H1 (cell line): ENCODE results near the gene ARHGEF28. TPM values are rescaled to one million over a fixed set of nuclear protein-coding genes. Genes with fewer than 3 reads are reported as not detected.

Experiments
- CTCF ChIA-PET: fragments of 300-600 bp; sonication (Branson Sonifier 250); formaldehyde crosslinking; loops from one replicate; lab custom pipeline; 2021; ENCODE audit not compliant: partially characterized antibody; lab: Charles Lee
- POLR2A ChIA-PET: fragments of 300-600 bp; sonication (Branson Sonifier 250); formaldehyde crosslinking; loops from one replicate; lab custom pipeline; 2021; ENCODE audit warnings: inconsistent platforms; ENCODE audit not compliant: partially characterized antibody; lab: Charles Lee
- DNase-seq, 2 experiments: peaks; one replicate each; pipeline versions ENCODE4 v3.0.0 to v3.0.0-alpha.2; 2010 to 2022; ENCODE audit warnings: low spot score in 2 of 2, low read depth in 1 of 2, mixed read lengths in 1 of 2
- FAIRE-seq: peaks from 2 replicates; lab custom pipeline; 2011; peaks lifted over from hg19 to GRCh38; lab: Jason Lieb, UNC
- H2AFZ ChIP-seq: 2 replicates; pipeline ENCODE4 v1.8.1; 2012; ENCODE audit warnings: low read length, inconsistent platforms
- H2AK5ac ChIP-seq: 2 replicates; pipeline ENCODE4 v1.6.1; 2013; ENCODE audit warnings: low read depth, low read length
- H2BK120ac ChIP-seq: replicated peaks from 2 replicates; pipeline ENCODE3; 2013; ENCODE audit warnings: low read depth, low read length, inconsistent platforms
- H2BK12ac ChIP-seq: 2 replicates; pipeline ENCODE4 v1.6.1; 2013; ENCODE audit warnings: low read depth, low read length
- H2BK15ac ChIP-seq: 2 replicates; pipeline ENCODE4 v1.6.1; 2013; ENCODE audit warnings: low read length
- H2BK20ac ChIP-seq: 2 replicates; pipeline ENCODE4 v1.6.1; 2013; ENCODE audit warnings: low read length
- H2BK5ac ChIP-seq: 2 replicates; pipeline ENCODE4 v1.6.1; 2013; ENCODE audit warnings: low read depth, low read length
- H3K14ac ChIP-seq: 2 replicates; pipeline ENCODE4 v1.6.1; 2013; ENCODE audit warnings: inconsistent platforms; ENCODE audit not compliant: insufficient read length
- H3K18ac ChIP-seq: 2 replicates; pipeline ENCODE4 v1.6.1; 2013; ENCODE audit warnings: low read length; ENCODE audit errors: extremely low read depth
- H3K23ac ChIP-seq: 2 replicates; pipeline ENCODE4 v1.6.1; 2013; ENCODE audit warnings: inconsistent platforms; ENCODE audit not compliant: insufficient read length
- H3K23me2 ChIP-seq: 2 replicates; pipeline ENCODE4 v1.6.1; 2013; ENCODE audit warnings: low read depth, low read length
- H3K27ac ChIP-seq: 2 replicates; pipeline ENCODE4 v1.6.1; 2011; ENCODE audit warnings: low read depth, low read length, inconsistent platforms
- H3K27me3 ChIP-seq, 4 experiments: replicated peaks in 1 of 4; 1 replicate in 1 of 4; 2 replicates in 3 of 4; pipeline versions ENCODE4 v1.6.1 to v1.8.1; 2011 to 2013; ENCODE audit warnings: low read length in 3 of 4, mild to moderate bottlenecking in 3 of 4, inconsistent platforms in 2 of 4, mixed read lengths in 2 of 4, moderate library complexity in 1 of 4; ENCODE audit not compliant: control insufficient read depth in 3 of 4, insufficient read depth in 3 of 4; ENCODE audit errors: extremely low read depth in 1 of 4
- H3K36me3 ChIP-seq, 4 experiments: 2 replicates each; pipeline versions ENCODE4 v1.6.1 to v1.8.1; 2011 to 2013; ENCODE audit warnings: mild to moderate bottlenecking in 4 of 4, low read length in 3 of 4, moderate library complexity in 2 of 4, control low read depth in 1 of 4, inconsistent platforms in 1 of 4; ENCODE audit not compliant: insufficient read depth in 4 of 4, control insufficient read depth in 2 of 4
- H3K4ac ChIP-seq: replicated peaks from 2 replicates; pipeline ENCODE3; 2013; ENCODE audit warnings: low read length, low read depth, mixed read lengths, inconsistent platforms; ENCODE audit not compliant: insufficient read length
- H3K4me1 ChIP-seq, 4 experiments: replicated peaks in 1 of 4; 1 replicate in 1 of 4; 2 replicates in 3 of 4; pipeline versions ENCODE4 v1.6.1 to v1.8.1; 2011 to 2013; ENCODE audit warnings: low read length in 3 of 4, inconsistent platforms in 2 of 4, mixed read lengths in 1 of 4; ENCODE audit not compliant: insufficient read depth in 4 of 4, control insufficient read depth in 3 of 4
- H3K4me2 ChIP-seq, 2 experiments: 2 replicates each; pipeline versions ENCODE4 v1.6.1 to v1.8.1; 2011 to 2013; ENCODE audit warnings: low read depth in 2 of 2, low read length in 2 of 2, control low read depth in 1 of 2, inconsistent platforms in 1 of 2, mild to moderate bottlenecking in 1 of 2; ENCODE audit not compliant: insufficient read depth in 1 of 2
- H3K4me3 ChIP-seq, 4 experiments: fragments of 200-600, 300-600 bp in 1 of 4; sonication (generic), shearing (Covaris generic), sonication (Bioruptor Twin) in 1 of 4; 2 replicates each; pipeline versions ENCODE4 v1.5.1 to v1.8.1; 2011 to 2016; ENCODE audit warnings: low read length in 4 of 4, low read depth in 3 of 4, control low read depth in 2 of 4, inconsistent platforms in 2 of 4, mild to moderate bottlenecking in 2 of 4, mixed read lengths in 1 of 4, moderate library complexity in 1 of 4; ENCODE audit not compliant: insufficient read depth in 2 of 4; ENCODE audit errors: extremely low read depth in 1 of 4
- H3K56ac ChIP-seq: replicated peaks from 2 replicates; pipeline ENCODE3; 2013; ENCODE audit warnings: low read depth, mild to moderate bottlenecking, mixed read lengths, low read length, inconsistent platforms; ENCODE audit not compliant: insufficient read length
- H3K79me1 ChIP-seq: 2 replicates; pipeline ENCODE4 v1.6.1; 2013; ENCODE audit warnings: low read depth, low read length, control low read depth
- H3K79me2 ChIP-seq, 2 experiments: 2 replicates each; pipeline versions ENCODE4 v1.6.1 to v1.8.1; 2012 to 2013; ENCODE audit warnings: low read length in 2 of 2, mild to moderate bottlenecking in 2 of 2, inconsistent platforms in 1 of 2; ENCODE audit not compliant: insufficient read depth in 2 of 2, control insufficient read depth in 1 of 2
- H3K9ac ChIP-seq, 4 experiments: replicated peaks in 1 of 4; 1 replicate in 1 of 4; 2 replicates in 3 of 4; pipeline versions ENCODE4 v1.6.1 to v1.8.1; 2011 to 2013; ENCODE audit warnings: low read depth in 3 of 4, low read length in 3 of 4, control low read depth in 2 of 4, mild to moderate bottlenecking in 2 of 4, moderate library complexity in 2 of 4, inconsistent platforms in 1 of 4; ENCODE audit errors: extremely low read depth in 1 of 4
- H3K9me3 ChIP-seq, 2 experiments: 2 replicates each; pipeline versions ENCODE4 v1.6.1 to v1.8.1; 2012 to 2013; ENCODE audit warnings: mild to moderate bottlenecking in 2 of 2, moderate library complexity in 2 of 2, control low read depth in 1 of 2, inconsistent platforms in 1 of 2, low read depth in 1 of 2, low read length in 1 of 2, mixed read lengths in 1 of 2; ENCODE audit not compliant: insufficient read depth in 2 of 2
- H4K20me1 ChIP-seq, 2 experiments: replicated peaks in 1 of 2; 2 replicates each; pipeline versions ENCODE3 to v1.8.1; 2011 to 2013; ENCODE audit warnings: inconsistent platforms in 2 of 2, low read length in 2 of 2, mild to moderate bottlenecking in 1 of 2; ENCODE audit not compliant: insufficient read depth in 2 of 2, control insufficient read depth in 1 of 2
- H4K5ac ChIP-seq: 2 replicates; pipeline ENCODE4 v1.6.1; 2013; ENCODE audit warnings: low read length, low read depth, mixed read lengths, inconsistent platforms; ENCODE audit not compliant: insufficient read length
- H4K8ac ChIP-seq: 2 replicates; pipeline ENCODE4 v1.8.0; 2013; ENCODE audit warnings: mild to moderate bottlenecking, moderate library complexity, low read length, inconsistent platforms; ENCODE audit not compliant: insufficient read depth; ENCODE audit errors: extremely low read depth
- H4K91ac ChIP-seq: replicated peaks from 2 replicates; pipeline ENCODE3; 2013; ENCODE audit warnings: low read length, mixed read lengths, inconsistent platforms; ENCODE audit not compliant: insufficient read length
- CHD2 ChIP-seq: IDR thresholded peaks from 2 replicates; pipeline ENCODE4 v1.6.1; 2012; ENCODE audit warnings: low read length, improper control_type of control experiment
- CREB1 ChIP-seq: IDR thresholded peaks from 2 replicates; pipeline ENCODE4 v1.6.1; 2012; ENCODE audit warnings: inconsistent platforms
- CTBP2 ChIP-seq: IDR thresholded peaks from 2 replicates; pipeline ENCODE4 v1.7.0; 2011; ENCODE audit warnings: borderline replicate concordance, mild to moderate bottlenecking, moderate library complexity, mixed read lengths, low read length; ENCODE audit not compliant: insufficient read depth, insufficient read length
- KDM4A ChIP-seq: IDR thresholded peaks from one replicate; pipeline ENCODE4 v1.7.1; 2012; ENCODE audit warnings: low read depth, mild to moderate bottlenecking, moderate library complexity, low read length, inconsistent platforms; ENCODE audit not compliant: severe bottlenecking
- POLR2AphosphoS5 ChIP-seq: IDR thresholded peaks from 2 replicates; pipeline ENCODE4 v1.6.1; 2011; ENCODE audit warnings: low read depth, low read length
- RNF2 ChIP-seq: fragments of 200-900, 300-1000 bp; sonication (generic); IDR thresholded peaks from 2 replicates; pipeline ENCODE4 v1.7.1; 2016; ENCODE audit warnings: borderline replicate concordance, low read depth, mild to moderate bottlenecking, antibody characterized with exemption, low read length; ENCODE audit not compliant: poor library complexity, severe bottlenecking; ENCODE audit errors: missing control alignments
- SP1 ChIP-seq: IDR thresholded peaks from 2 replicates; pipeline ENCODE4 v1.6.1; 2011; ENCODE audit warnings: low read depth, low read length
- TCF12 ChIP-seq: IDR thresholded peaks from 2 replicates; pipeline ENCODE4 v1.6.1; 2011; ENCODE audit warnings: low read depth, mild to moderate bottlenecking, low read length
- ZNF274 ChIP-seq: IDR thresholded peaks from 2 replicates; pipeline ENCODE4 v1.7.0; 2012; ENCODE audit warnings: low read length, borderline replicate concordance; ENCODE audit errors: extremely low read depth
- WGBS, 2 experiments: shearing (Covaris generic) in 1 of 2; methylation state at CpG; one replicate each; pipeline versions ENCODE4 v1.1.6 to v1.1.7; 2013 to 2015; ENCODE audit warnings: low lambda C conversion rate in 2 of 2, mixed read lengths in 2 of 2, inconsistent platforms in 1 of 2, low coverage in 1 of 2, missing lambda C conversion rate in 1 of 2; ENCODE audit not compliant: insufficient replicate concordance in 2 of 2, insufficient coverage in 1 of 2, insufficient read length in 1 of 2; ENCODE audit errors: extremely low coverage in 1 of 2, missing lambda C conversion rate in 1 of 2; 5-methylcytosine and 5-hydroxymethylcytosine counted together
- polyA plus RNA-seq, 7 experiments: library from polyadenylated mRNA; depleted of rRNA in 3 of 7; stranded (reverse) in 5 of 7; unstranded in 2 of 7; fragments of >200 nt in 5 of 7; fragments of 200-250 nt in 2 of 7; gene quantifications; 1 replicate in 5 of 7; 2 replicates in 1 of 7; 4 replicates in 1 of 7; pipeline versions ENCODE4 v1.2.1 to v1.2.3, GENCODE V29; 2011 to 2013; ENCODE audit warnings: missing spikeins in 2 of 7, mixed read lengths in 2 of 7
- total RNA-seq: library from RNA; stranded (reverse); fragmentation: NEBNext Ultra II Directional; extraction: Animal tissue kit (Norgen Biotek cat#: 25700); gene quantifications from 2 replicates; pipeline ENCODE4 v1.2.1, GENCODE V29; 2021
- TF ChIP-seq, protein P1 (sequence below): IDR thresholded peaks from 2 replicates; pipeline ENCODE4 v1.6.1; 2012; ENCODE audit warnings: low read length, inconsistent platforms

Gene ARHGEF28
- total and polyA plus RNA-seq, 2 of the 8 experiments (the other 6 are each of a cell fraction or from before 2014, with no cell fraction given), result 0.33 to 1.0 TPM

DNA sequence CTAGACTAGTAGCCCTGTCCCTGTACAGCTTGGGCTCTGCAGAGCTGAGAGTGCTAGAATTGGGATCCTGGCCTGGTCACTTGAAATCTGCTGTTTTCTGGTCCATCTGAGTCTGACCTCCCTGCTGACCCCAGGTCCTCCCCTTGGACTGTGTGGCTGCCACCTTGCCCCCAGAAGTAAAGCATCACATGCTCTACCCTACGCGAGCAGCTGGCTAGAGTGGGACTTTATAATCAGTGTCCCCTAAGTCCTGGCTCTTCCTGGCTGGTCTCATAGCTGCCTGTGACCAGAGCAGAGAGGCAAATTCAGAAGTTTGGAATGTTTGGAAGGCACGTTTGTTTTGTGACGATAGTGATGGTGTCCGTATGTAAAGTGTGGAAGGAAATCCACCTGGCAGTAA is 81.0 kb downstream of the ARHGEF28 start:
- DNase-seq, result no peak
- POLR2A ChIA-PET, result no interaction called here
- no peak overlapping the region for H3K18ac ChIP-seq
- peaks cover 2 to 4% of the 10 kb centered on the region in 2 experiments; a peak in 2 of 4 replicates for H3K9me3 ChIP-seq
- H2BK5ac ChIP-seq, result no peak overlapping the region
- no peaks in the 10 kb centered on the region for H3K79me1 ChIP-seq
- no peak overlapping the region for H4K91ac ChIP-seq
- FAIRE-seq, result no peak
- H3K14ac ChIP-seq, result no peak overlapping the region
- no peak overlapping the region for H2BK20ac ChIP-seq
- no peak overlapping the region for H4K5ac ChIP-seq
- no peak overlapping the region for H3K56ac ChIP-seq
- no peaks in the 10 kb centered on the region for H4K20me1 ChIP-seq
- no peaks in the 10 kb centered on the region for H3K4me1 ChIP-seq
- no peak overlapping the region for H2AFZ ChIP-seq
- H3K4ac ChIP-seq, result no peak overlapping the region
- 89% methylated on average over 5 of the region's 5 CpGs; no CpG with 5 or more reads in 1 of the 2 experiments for WGBS, 2 experiments
- H3K23ac ChIP-seq, result no peak overlapping the region
- no peak overlapping the region for H3K9ac ChIP-seq
- no peak overlapping the region for H2AK5ac ChIP-seq
- no peak overlapping the region for H3K4me3 ChIP-seq
- no peak overlapping the region for H2BK15ac ChIP-seq
- no peaks in the 10 kb centered on the region for H3K79me2 ChIP-seq
- no peak for TF ChIP-seq SP1
- no peak for TF ChIP-seq KDM4A
- TF ChIP-seq RNF2, result no peak
- TF ChIP-seq ZNF274, result no peak
- no peak for TF ChIP-seq TCF12
- no peak for TF ChIP-seq CTBP2
- no peak for TF ChIP-seq POLR2AphosphoS5
- TF ChIP-seq, protein P1, sequence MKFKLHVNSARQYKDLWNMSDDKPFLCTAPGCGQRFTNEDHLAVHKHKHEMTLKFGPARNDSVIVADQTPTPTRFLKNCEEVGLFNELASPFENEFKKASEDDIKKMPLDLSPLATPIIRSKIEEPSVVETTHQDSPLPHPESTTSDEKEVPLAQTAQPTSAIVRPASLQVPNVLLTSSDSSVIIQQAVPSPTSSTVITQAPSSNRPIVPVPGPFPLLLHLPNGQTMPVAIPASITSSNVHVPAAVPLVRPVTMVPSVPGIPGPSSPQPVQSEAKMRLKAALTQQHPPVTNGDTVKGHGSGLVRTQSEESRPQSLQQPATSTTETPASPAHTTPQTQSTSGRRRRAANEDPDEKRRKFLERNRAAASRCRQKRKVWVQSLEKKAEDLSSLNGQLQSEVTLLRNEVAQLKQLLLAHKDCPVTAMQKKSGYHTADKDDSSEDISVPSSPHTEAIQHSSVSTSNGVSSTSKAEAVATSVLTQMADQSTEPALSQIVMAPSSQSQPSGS, result no peak
- no peak for TF ChIP-seq CHD2
- TF ChIP-seq CREB1, result no peak
- TF ChIP-seq, all 59 proteins: peak for 0
- Histone ChIP-seq H3K4me2 (no peak overlapping the region), H3K36me3 (no peaks in the 10 kb centered on the region), H3K23me2 (no peaks in the 10 kb centered on the region; the same call in 1 of the 2 replicates), H2BK120ac (no peak overlapping the region), H2BK12ac (no peak overlapping the region), H4K8ac (no peak overlapping the region), H3K27me3 (no peaks in the 10 kb centered on the region), H3K27ac (no peak overlapping the region)
- CTCF ChIA-PET, result interaction anchor here (0.6 to 3.4 kb wide), 5 partner anchors 8 to 1159 kb away, joined by 3 to 21 read pairs (median 3); no protein-coding TSS in a partner anchor
